HG03108 (cell line): ENCODE results near the gene GPC3.

ENCODE experiments used
- ATAC-seq: cut with Tn5 transposase; IDR thresholded peaks from one replicate; pipeline ENCODE4 v1.9.1; 2021; ENCODE audit warnings: moderate library complexity; ENCODE audit not compliant: unreplicated experiment

GPC3 gene

GRCh38 chrX:133611676-133612075 lies 373.7 kb downstream of the GPC3 start:
- ATAC-seq, result no peak

- no peak for ATAC-seq
These were observed 375.3 kb downstream of the GPC3 start for GRCh38 chrX:133610056-133610455.

GRCh38 chrX:133609166-133609565 lies 376.2 kb downstream of the GPC3 start:
- no peak for ATAC-seq

GRCh38 chrX:133608406-133608805 lies 377.0 kb downstream of the GPC3 start:
- ATAC-seq, result no peak

- ATAC-seq, result no peak
These were observed 377.7 kb downstream of the GPC3 start for GRCh38 chrX:133607419-133608348.

GRCh38 chrX:133606990-133607389 lies 378.4 kb downstream of the GPC3 start:
- no peak for ATAC-seq

GRCh38 chrX:133604801-133605200 lies 380.6 kb downstream of the GPC3 start:
- no peak for ATAC-seq

- no peak for ATAC-seq
These were observed 382.5 kb downstream of the GPC3 start for GRCh38 chrX:133602881-133603280.

- no peak for ATAC-seq
These were observed 384.3 kb downstream of the GPC3 start for GRCh38 chrX:133601116-133601515.

GRCh38 chrX:133600536-133600935 lies 384.9 kb downstream of the GPC3 start:
- ATAC-seq, result no peak

- no peak for ATAC-seq
These were observed 386.6 kb downstream of the GPC3 start for GRCh38 chrX:133598601-133599335.

GRCh38 chrX:133594156-133594555 lies 391.2 kb downstream of the GPC3 start:
- ATAC-seq, result no peak

- no peak for ATAC-seq
These were observed 391.9 kb downstream of the GPC3 start for GRCh38 chrX:133593531-133593930.

GRCh38 chrX:133590703-133591505 lies 394.5 kb downstream of the GPC3 start:
- no peak for ATAC-seq

- ATAC-seq, result no peak
These were observed 396.6 kb downstream of the GPC3 start for GRCh38 chrX:133588827-133589226.

GRCh38 chrX:133587818-133588217 lies 397.6 kb downstream of the GPC3 start:
- ATAC-seq, result no peak

GRCh38 chrX:133587071-133587470 lies 398.3 kb downstream of the GPC3 start:
- ATAC-seq, result no peak

GRCh38 chrX:133586443-133586842 lies 399.0 kb downstream of the GPC3 start:
- ATAC-seq, result no peak

- no peak for ATAC-seq
These were observed 401.6 kb downstream of the GPC3 start for GRCh38 chrX:133583825-133584224.

GRCh38 chrX:133580625-133581024 lies 404.8 kb downstream of the GPC3 start:
- no peak for ATAC-seq

GRCh38 chrX:133579631-133580030 lies 405.8 kb downstream of the GPC3 start:
- ATAC-seq, result no peak
